Activated CD4-positive, CD25-positive, alpha-beta regulatory T cell treated with anti-CD3 and anti-CD28 coated beads, Interleukin-2, amount 50 U/mL, for 16 hours (primary cell): ENCODE results near the gene TRIOBP.

ENCODE experiments used
- DNase-seq: peaks from one replicate; pipeline ENCODE4 v3.0.0-alpha.2; 2020; ENCODE audit warnings: low read depth, low spot score

TRIOBP gene

DNA sequence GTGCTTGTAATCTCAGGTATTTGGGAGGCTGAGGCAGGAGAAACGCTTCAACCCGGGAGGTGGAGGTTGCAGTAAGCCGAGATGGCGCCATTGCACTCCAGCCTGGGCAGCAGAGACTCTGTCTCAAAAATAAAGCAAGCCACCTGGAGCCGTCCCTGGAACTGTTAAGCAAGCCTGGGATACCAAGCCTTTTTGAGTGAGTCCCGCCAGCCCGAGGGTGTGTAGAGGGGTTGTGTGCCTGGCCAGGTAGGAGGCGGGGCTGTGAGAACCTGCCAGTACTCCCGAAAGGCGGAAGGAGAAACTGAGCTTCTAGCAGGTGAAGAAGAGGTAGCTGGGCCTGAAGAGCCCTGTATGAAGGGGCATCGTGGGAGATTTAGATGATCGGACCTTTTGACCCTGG is 52.4 kb downstream of the TRIOBP start:
- DNase-seq: no peak

DNA sequence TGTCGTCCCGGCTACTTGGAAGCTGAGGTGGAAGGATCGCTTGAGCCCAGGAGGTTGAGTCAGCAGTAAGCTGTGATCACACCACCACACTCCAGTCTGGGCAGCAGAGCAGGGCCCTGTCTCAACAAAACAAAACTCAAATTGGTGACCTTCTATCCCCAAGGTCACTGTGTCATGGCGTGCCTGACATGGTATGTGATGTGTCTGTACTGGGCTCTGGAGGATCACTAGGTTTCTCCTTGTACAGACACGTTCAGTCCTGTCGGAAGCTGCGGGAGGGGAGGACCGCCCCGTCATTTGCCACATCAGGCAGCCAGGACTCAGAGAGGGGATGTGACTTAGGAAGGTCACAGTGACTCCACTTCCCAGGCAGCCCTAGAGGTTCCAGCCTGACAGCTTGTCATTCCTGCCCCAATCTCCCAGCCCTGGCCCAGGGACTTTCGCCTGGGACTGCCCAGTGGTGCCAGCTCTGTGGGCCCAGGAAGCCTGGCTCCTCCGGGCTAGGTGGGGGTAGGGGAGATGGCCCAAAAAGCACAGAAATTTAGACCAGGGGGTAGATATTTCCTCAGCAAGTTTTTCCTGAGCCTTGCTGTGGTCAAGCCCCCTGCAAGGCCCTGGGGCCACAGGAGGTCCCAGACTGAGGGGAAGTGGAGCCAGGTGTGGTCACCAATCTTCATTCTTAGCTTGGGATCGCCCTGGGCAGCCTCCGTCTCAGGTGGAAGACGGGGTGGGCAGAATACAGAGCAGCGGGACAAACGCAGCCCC is 53.2 kb downstream of the TRIOBP start:
- no peak for DNase-seq

DNA sequence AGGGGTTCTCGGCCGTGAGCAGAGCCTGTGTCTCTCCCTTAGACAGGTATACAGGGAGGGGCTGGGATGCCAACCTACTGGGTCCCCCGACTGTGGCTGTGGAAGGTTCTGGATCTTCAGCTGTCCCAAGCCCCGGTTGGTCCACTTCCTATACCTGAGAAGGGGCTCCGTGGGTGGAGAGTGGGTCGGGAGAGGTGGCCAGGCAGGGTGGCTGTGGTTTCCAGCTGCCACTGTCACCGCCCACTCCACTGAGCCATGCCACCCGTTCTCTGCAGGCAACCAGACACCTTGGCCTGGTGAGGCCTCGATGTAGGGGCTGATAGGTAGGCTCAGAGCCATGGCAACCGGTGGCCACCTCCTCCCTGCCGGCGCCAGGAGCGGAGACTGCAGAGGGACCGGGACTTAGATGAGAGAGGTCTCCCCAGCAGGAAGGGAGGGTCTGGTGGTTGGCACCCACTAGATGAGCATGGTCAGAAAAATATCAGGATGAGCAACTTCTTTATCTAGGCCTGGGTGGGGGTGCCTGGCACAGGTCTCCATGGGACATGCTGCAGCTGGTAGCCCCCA is 53.8 kb downstream of the TRIOBP start:
- DNase-seq: no peak

DNA sequence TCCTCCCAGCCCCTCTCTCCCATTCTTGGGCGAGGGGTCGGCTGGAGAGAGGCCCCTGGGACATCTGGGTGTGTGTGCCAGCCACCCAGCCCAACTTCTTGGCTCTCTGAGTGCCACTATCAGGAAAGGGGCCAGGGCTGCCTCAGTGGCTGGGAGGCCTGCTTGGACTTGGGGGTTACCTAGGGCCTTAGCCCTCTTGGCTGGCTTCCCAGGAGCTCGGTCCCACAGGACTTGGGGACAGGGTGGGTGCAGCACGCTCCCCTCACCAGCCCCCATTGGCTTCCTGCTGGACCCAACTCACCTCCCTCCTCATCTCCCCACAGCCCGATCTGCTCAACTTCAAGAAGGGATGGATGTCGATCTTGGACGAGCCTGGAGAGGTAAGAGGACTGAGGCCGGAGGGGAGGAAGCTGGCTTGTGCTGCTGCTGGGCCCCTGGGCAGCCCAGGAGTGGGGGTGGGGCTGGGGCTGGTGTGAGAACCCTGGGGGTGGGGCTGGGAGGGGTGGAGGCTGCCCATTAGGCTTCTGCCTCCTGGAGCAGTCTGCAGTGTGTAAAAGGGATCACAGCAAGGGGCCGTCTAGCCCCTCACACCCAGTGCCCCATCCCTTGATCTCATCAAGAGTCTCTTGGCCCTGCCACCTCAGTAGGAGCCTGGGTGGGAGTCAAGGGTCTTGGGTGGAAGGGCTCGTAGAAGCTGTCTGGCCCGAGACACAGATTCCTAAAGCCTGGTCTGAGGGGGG is 54.8 kb downstream of the TRIOBP start:
- DNase-seq: no peak

DNA sequence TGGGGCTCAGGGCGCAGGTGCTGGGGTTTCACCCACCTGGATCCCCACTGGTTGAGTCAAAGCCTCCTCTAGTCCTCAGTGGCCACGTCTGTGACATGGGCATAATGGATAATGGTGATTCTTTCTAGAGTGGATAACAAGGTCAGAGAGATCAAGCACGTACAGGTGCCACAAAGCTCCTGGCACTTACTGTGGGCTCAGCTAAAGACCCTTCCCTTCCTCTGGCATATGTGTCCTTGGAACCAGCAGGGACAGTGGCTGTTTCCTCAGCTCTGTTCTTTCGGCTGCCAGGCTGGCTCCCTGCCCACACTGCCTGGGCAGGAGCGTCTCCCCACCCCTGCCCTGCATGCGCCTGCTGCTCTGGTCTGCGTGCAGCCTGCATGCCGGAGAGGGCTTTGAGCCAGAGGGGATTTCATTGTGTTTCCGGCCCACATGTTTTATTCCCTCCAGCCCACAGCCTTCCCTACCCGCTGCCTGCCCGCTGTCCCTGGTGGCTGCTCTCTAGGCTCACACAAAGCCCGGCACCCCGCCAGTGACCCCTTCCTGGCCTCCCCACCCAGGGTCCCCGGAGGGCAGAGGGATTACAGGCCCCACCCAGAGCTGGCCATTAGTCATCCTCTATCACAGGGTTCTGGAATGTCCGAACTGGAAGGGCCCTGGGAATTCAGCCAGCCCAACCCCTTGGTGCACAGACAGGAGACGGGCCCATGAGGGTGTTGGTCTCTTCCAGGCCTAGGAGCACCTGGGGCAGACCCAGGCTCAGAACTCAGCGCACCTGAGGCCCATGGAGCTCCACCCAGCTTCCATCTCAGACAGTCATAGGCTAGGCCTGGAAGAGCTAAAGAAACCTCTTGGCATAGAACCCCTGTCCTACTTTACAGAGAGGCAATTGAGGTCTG is 55.6 kb downstream of the TRIOBP start:
- no peak for DNase-seq

DNA sequence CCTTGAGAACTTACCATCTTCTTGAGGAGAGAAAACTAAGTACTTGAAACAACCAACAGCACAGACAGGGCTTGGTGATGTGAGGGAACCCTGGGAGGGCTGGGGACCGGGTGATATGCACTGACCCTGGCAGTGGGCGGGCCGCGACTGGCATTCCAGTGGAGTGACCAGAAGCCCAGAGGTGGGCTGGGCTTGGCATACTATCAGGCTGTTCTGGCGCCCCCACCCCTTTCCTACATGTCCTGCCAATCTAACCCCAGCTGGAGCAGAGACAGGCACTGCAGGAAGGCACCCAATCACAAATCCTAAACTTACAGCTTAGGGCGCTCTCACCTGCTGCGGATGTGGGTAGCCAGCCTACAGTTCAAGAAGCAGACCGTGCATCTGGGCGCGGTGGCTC is 56.9 kb downstream of the TRIOBP start:
- DNase-seq: no peak

DNA sequence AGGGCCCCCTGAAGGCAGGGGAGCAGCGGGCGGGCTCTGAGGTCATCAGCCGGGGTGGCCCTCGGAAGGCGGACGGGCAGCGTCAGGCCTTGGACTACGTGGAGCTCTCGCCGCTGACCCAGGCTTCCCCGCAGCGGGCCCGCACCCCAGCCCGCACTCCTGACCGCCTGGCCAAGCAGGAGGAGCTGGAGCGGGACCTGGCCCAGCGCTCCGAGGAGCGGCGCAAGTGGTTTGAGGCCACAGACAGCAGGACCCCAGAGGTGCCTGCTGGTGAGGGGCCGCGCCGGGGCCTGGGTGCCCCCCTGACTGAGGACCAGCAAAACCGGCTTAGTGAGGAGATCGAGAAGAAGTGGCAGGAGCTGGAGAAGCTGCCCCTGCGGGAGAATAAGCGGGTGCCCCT is 60.8 kb downstream of the TRIOBP start:
- no peak for DNase-seq

DNA sequence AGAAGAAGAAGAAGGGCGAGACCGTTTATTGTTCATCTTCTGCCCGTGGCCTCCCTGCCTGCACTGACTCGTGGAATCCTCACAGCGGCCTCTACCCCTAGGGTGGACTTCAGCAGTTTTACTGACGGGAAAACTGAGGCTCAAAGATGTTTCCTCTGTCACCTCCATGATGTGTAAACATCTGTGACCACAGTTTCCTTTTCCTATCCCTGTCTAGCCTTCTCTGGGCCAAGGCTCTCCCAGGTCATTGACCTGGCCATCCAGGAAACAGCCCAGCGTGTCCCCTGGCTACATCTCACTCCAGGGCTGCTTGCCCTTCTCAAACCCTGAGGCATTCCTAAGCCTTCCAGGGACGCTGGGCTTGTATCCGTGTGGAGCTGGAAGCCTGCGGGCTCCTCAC is 61.8 kb downstream of the TRIOBP start:
- no peak for DNase-seq

DNA sequence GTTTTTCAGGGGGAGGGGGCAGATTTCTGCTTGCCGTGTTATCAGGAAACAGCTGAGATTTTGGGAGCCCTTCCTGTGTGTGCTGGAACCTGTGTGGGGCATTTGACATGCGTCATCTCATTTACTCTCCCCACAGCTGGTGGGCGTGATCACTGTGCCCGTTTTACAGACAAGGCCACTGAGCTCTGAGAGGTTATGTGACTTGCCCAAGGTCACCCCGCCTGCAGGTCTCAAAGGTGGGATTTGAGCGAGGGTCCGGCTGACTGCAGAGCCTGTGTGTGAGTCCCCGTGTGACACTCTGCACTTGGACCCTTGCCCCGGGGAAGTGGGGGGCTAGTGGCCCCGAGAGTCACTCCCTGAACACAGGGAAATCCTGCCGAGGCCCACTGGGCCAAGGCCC is 62.4 kb downstream of the TRIOBP start:
- DNase-seq: no peak

DNA sequence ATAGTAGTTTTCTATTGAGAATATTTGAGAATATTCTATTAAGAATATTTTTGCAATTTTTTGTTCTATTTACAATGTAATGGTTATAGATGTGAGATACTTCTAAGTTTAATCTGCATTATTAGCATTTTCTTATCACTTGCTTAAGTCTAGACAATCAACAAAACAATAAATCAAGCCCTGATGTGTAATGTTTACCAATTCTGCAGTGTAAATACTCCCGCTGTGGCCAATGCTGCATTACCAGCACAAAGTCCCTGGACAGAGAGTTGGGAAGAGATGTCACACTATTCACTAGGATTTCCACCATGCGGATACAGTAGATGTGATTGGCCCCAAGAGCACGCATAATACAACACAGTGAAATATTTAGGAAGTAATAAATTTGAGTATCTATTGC is 63.3 kb downstream of the TRIOBP start:
- no peak for DNase-seq

DNA sequence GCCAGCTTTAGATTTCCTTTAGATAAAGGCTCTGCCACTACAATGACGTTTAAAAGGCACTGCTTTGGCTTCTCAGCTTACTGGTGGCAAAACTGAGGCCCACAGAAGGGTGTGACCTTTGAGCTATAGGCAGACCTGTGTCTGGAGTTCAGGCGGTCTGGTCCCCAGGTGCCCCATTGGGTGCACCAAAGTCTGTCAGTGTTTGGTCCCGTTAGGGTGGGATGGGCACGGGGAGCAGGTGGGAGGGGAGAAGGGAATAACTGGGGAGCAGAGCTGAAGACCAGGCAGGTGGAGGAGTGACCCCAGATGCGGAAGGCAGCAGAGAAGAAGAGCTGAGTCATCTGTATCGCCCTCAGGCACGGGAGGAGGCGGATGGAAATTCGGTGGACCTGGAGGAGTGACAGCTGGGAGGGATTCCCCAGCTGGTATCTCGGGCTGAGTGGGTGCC is 65.6 kb downstream of the TRIOBP start:
- DNase-seq: no peak

DNA sequence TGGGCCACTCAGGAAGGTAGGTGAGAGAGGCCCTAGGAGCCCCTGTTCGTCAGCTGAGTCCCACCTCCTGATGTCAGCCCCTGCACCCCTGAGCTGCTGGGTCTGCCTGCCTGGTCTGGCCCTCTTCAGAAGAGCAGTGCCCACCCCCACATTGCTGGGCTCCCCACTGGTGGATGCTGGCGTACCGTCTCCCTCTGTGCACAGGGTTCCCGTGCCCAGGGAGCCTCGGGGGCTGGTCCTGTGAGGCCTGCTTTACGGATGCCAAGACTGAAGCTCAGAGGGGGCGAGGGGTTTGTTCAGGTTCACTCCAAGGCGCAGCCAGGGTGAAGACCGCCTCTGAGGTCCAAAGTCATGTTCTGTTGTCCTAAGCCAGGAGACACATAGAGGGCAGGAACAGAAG is 66.2 kb downstream of the TRIOBP start:
- no peak for DNase-seq

DNA sequence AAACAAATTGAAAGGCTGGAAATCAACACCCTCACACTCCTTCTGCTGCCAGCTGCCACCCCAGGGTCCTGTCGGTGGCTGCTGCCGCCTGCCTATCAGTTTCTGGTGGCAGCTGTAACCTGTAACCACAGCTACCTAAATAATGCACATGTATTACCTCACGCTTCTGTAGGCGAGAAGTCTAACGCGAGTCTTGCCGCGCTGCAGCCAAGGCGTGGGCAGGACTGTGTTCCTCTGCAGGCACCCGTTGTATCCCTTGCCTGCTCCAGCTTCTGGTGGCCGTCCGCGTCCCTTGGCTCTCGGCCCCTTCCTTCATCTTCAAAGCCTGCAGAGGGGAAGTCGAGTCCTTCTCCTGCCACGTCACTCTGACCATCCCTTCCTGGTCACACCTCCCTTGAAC is 66.8 kb downstream of the TRIOBP start:
- no peak for DNase-seq

DNA sequence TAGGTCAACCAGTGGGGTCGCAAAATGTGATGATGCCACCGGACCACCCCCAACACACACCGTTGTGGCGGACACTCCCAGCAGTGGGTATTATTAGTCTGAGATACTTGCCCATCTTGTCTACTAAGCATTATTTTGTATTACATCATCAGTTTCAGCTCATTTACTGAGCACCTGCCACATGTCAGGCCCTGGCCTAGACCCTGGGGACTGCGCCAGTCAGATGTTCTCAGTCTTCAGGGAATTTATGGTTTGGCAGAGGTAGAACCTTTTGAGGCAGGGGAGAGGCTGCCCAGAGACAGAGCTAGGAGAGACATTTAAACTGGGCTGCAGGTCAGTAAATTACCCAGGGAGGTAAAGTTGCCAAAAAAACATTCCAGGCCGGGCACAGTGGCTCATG is 67.8 kb downstream of the TRIOBP start:
- DNase-seq: no peak

DNA sequence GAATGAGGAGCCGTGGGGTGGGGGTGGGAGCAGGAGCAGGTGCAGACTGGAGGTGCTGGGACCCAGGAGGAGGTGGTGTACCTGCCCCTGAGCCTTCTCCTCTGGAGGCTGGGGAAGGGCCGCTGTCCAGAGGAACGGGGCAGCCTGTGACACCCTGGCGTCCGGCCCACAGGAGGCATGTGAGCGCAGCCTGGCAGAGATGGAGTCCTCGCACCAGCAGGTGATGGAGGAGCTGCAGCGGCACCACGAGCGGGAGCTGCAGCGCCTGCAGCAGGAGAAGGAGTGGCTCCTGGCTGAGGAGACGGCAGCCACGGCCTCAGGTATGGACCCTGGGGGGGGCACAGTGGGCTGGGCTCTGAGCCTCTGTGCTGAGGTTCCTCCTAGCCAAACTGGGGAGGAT is 68.7 kb downstream of the TRIOBP start:
- DNase-seq: no peak

DNA sequence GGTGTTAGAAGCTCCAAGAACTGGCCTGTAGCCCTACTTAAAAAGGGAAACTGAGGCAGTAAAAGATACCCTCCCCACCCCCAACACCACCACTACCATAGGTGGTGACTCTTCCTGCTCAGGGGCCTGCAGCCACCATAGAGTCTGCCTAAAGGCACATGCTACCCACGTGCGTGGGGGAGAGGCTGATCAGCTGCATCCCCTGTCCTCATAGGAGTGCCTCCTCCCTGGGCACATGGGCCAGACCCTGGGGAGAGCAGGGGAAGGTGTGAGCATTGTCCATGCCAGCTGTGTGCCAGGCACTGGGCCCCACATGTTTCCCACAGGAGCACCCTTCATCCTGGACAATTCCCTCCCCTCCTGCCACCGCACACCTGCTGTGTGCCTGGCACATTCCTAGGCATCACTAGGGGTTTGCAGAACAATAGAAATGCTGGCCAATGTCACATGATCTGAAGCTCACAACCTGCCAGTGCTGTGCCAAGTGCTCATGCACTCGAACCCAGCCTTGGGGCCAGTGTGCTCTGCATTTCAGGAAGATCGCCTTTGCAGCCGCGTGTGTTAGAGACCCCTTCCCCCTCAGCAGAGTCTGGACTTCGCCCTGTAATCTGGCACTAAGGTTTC is 69.2 kb downstream of the TRIOBP start:
- DNase-seq: no peak

DNA sequence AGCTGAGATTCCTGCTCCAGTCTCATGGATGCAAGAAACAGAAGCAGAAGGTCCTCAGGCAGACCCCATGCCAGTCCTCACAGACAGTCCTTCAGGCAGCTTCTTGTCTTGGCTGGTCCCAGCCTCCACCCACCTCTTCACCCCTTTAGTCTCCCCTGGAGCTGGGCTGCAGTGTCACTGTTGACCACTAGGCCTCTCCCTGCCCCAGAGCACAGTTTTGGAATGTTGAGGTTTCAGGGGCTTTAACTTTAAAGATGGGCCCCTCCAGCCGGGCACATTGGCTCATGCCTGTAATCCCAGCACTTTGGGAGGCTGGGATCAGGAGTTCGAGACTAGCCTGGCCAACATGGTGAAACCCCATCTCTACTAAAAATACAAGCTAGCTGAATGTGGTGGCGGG is 71.4 kb downstream of the TRIOBP start:
- no peak for DNase-seq

DNA sequence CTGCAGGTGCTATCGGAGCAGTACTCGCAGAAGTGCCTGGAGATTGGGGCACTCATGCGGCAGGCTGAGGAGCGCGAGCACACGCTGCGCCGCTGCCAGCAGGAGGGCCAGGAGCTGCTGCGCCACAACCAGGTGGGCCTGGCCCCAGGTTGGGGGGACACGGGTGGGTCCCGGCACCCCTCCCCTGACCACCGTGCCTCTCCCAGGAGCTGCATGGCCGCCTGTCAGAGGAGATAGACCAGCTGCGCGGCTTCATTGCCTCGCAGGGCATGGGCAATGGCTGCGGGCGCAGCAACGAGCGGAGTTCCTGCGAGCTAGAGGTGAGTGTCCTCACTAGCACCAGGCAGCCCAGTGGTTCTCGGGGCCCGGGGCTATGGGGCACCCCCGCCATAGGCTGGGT is 72.2 kb downstream of the TRIOBP start:
- DNase-seq: no peak

DNA sequence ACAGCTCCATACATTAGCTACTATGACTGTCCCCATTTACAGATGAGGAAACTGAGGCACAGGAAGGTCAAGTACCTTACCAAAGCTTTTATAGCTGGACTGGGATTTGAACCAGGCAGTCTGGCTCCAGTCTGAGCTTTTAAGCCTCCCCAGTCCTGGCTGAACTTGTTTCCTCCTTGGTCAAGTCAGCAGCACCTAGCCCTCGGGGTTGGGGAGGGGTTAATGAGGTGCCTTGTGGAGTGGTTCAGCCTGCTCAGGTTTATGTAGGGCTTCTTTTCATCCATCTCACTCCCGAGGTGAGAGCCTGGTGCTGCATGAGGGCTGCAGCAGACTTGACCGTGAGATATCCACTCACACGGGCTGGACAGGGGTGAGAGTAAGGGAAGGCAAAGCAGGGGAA is 74.2 kb downstream of the TRIOBP start:
- DNase-seq: no peak

DNA sequence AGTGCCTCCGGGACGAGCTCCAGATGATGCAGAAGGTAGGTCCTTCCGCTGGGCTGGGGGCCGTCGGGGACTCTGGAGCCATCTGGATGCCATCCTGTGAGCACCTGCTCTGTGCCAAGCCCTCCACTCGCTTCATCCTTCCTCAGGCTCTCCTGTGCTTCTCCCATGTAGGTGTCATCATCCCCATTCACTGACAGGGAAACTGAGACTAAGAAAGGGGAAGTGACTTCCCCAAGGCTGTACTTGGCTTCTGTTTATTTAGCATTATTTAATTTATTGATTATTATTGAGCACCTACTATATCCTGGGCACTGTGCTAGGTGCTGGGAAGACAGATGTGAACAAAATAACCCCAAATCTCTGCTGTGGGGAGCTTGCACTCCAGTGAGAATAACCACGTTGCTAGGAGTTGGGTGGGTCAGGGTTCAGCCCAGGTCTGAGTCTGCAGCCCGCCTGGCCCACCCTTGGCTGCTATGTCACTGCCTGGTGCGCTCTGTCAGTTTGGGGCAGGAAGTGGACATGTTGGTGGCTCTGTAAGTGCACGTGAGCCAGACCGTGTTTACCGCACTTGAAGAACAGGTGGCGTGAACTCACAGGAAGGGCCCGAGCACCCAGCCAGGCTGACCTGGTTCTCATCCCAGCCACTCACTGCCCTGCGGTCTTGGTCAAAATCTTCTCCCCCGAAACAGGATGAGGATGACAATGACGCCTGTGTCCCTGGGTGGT is 75.0 kb downstream of the TRIOBP start:
- DNase-seq: no peak

DNA sequence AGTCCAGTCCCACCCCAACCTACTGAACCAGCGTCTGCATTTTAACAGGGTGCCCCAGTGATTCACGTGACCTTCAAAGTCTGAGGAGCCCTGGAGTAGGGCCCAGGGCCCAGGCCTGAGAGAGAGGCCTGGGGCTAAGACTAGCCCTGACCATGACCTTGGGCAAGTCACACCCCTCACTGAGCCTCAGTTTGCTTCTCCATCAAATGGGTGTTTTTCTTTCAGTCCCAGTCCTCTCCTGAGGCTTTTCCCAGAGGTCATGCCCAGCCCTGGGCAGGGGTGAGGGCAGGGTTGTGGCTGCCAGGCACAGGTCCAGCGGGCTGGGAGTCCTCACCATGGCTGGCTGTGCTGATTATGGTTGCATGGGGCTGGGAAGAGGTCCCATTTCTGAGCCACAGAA is 77.9 kb downstream of the TRIOBP start:
- no peak for DNase-seq
